Esophagus squamous epithelium (tissue), 5 donors: ENCODE results near the gene ASTN2. TPM values are rescaled to one million over a fixed set of nuclear protein-coding genes. Genes with fewer than 3 reads are reported as not detected.

Experiments
- DNase-seq: peaks from one replicate; lab custom pipeline; 2025; lab: John Stamatoyannopoulos, UW
- H3K27ac ChIP-seq, 4 donors: fragments of 200-600 bp; sonication (generic); one replicate each; pipeline ENCODE4 v1.5.1; 2016 to 2019; ENCODE audit warnings: mild to moderate bottlenecking in 1 of 4
- H3K27me3 ChIP-seq, 4 donors: fragments of 200-600 bp; sonication (generic); 1 replicate in 3 of 4; 2 replicates in 1 of 4; pipeline versions ENCODE4 v1.5.1 to v1.6.0; 2017 to 2021; ENCODE audit warnings: antibody characterized with exemption in 1 of 4
- H3K36me3 ChIP-seq, 3 donors: fragments of 200-600 bp; sonication (generic); one replicate each; pipeline ENCODE4 v1.5.1; 2016 to 2019
- H3K4me1 ChIP-seq, 3 donors: fragments of 200-600 bp; sonication (generic); one replicate each; pipeline ENCODE4 v1.5.1; 2017 to 2019
- H3K4me3 ChIP-seq, 4 donors: fragments of 200-600 bp; sonication (generic); 1 replicate in 3 of 4; 2 replicates in 1 of 4; pipeline ENCODE4 v1.5.1; 2016 to 2019; ENCODE audit warnings: mild to moderate bottlenecking in 2 of 4, moderate library complexity in 1 of 4
- H3K9me3 ChIP-seq, 3 donors: fragments of 200-600 bp; sonication (generic); one replicate each; pipeline ENCODE4 v1.5.1; 2016 to 2019
- POLR2A ChIP-seq, 4 donors: fragments of 450-650 bp; IDR thresholded peaks; one replicate each; pipeline ENCODE4 v1.6.1; 2017; ENCODE audit warnings: antibody characterized with exemption in 4 of 4, mild to moderate bottlenecking in 4 of 4, moderate library complexity in 3 of 4
- WGBS, 2 donors: methylation state at CpG; one replicate each; pipeline ENCODE4 v1.1.5; 2018; 5-methylcytosine and 5-hydroxymethylcytosine counted together
- intact Hi-C: fragments of 100-400 bp; cut with DNase I; formaldehyde crosslinking; loops from one replicate; pipeline ENCODE4 v1.15.0; 2022
- total RNA-seq, 4 donors: library from RNA; depleted of rRNA; stranded (reverse); fragments of >200 nt; gene quantifications; one replicate each; pipeline ENCODE4 v1.1.0, GENCODE V29; 2016
- TF ChIP-seq, protein P1 (sequence below), 6 experiments: fragments of 450-650 bp in 4 of 6; fragments of 200-600 bp in 2 of 6; sonication (generic) in 2 of 6; IDR thresholded peaks; one replicate each; pipeline ENCODE4 v1.5.1; 2016 to 2019; ENCODE audit warnings: antibody characterized with exemption in 6 of 6, mild to moderate bottlenecking in 4 of 6, moderate library complexity in 4 of 6
- donor health status: DM: yes; HTN: yes; CAD: no.

ASTN2 gene
- total RNA-seq, 4 donors from 2014 or later: 0.13 to 1.9 (median 0.27) TPM; not detected in 1

DNA sequence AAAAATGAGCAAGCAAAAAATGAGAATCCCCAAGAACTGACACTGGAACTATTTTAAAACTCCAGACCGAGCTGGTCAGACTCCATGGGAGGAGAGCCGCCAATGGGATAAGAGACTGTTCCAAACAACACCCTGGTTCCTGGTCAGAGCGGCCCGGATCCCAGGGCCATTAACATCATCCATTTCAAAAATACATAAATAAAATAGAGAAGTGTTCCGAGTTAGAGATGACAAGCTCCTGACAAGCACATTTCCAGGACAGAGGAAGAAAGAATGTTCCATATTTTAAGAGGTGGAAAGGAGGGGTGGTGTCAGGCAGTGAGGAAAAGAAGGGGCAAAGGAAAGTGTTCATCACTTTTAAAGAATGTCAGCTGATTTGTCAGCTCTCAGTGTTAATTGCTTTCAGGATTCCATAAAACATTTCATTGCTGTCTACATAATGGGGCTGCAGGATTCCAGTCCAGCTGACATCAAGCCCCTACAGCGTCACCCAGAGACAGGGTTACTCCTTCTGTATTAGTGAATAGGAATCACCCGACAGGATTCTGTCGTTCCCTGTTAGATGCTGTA lies 930.3 kb downstream of the ASTN2 start:
- Histone ChIP-seq H3K27me3 (peaks cover 0 to 17% (median 0%) of the 10 kb centered on the region in 4 donors), H3K4me1 (peaks cover 0 to 13% (median 0%) of the 10 kb centered on the region in 3 donors), H3K27ac (no peak overlapping the region), H3K36me3 (no peaks in the 10 kb centered on the region), H3K4me3 (no peak overlapping the region), H3K9me3 (no peaks in the 10 kb centered on the region)
- TF ChIP-seq, protein P1, sequence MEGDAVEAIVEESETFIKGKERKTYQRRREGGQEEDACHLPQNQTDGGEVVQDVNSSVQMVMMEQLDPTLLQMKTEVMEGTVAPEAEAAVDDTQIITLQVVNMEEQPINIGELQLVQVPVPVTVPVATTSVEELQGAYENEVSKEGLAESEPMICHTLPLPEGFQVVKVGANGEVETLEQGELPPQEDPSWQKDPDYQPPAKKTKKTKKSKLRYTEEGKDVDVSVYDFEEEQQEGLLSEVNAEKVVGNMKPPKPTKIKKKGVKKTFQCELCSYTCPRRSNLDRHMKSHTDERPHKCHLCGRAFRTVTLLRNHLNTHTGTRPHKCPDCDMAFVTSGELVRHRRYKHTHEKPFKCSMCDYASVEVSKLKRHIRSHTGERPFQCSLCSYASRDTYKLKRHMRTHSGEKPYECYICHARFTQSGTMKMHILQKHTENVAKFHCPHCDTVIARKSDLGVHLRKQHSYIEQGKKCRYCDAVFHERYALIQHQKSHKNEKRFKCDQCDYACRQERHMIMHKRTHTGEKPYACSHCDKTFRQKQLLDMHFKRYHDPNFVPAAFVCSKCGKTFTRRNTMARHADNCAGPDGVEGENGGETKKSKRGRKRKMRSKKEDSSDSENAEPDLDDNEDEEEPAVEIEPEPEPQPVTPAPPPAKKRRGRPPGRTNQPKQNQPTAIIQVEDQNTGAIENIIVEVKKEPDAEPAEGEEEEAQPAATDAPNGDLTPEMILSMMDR (IDR thresholded peaks at IDR 0.05): no peak
- TF ChIP-seq POLR2A (IDR thresholded peaks at IDR 0.05): no peak
- DNase-seq: no peak
- 76 to 91% methylated on average over 8 of the region's 8 CpGs for WGBS, 2 donors
- intact Hi-C loops: no loop called here

DNA sequence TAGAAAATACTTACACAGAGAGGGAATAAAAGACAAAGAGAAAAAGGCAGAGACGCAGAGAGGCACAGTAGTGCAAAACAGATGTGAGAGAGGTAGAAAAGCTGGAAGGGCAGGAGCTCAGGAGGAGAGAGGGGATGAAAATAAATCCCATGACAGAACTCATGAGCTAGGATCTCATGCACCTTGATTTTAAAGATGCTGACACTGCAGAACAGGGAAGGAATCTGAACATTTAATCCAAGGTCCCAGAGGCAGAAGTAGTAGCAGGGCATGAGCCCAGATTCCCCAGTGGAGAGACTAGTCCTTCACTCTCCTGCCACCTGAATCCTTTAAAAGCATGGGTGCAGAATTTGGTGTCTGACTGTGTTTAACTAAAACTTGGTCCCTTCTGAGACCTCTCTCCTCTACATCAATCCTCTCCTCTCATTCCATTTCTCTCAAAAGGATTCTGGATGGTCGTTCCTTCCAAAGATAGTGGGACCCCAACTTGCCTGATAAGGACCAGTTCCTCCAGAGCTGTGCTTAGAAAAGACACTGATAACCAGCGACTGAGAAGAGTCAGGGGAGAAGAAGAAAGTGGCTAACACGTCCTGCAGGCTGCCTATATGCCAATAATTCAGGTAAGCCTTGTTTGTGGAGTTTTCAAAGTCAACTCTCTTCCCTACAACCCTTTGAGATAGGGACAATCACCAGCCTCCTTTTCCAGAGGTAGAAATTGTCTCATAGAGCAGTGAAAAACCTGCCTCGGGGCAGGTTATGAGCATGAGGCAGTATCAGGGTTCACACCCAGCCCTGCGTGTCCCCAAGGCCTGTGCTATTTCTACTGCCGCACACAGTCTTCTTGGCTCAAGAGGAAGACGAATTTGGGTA lies 931.0 kb downstream of the ASTN2 start:
- Histone ChIP-seq H3K27me3 (peaks cover 0 to 24% (median 0%) of the 10 kb centered on the region in 4 donors), H3K4me1 (peaks cover 0 to 17% (median 0%) of the 10 kb centered on the region in 3 donors), H3K4me3 (no peak overlapping the region), H3K27ac (no peak overlapping the region), H3K36me3 (no peaks in the 10 kb centered on the region), H3K9me3 (no peaks in the 10 kb centered on the region)
- intact Hi-C loops: no loop called here
- DNase-seq: no peak
- no peak for TF ChIP-seq POLR2A (IDR thresholded peaks at IDR 0.05)
- TF ChIP-seq, protein P1 (IDR thresholded peaks at IDR 0.05): no peak
- WGBS, 2 donors: 69 to 81% methylated on average over 7 to 8 of the region's 8 CpGs

DNA sequence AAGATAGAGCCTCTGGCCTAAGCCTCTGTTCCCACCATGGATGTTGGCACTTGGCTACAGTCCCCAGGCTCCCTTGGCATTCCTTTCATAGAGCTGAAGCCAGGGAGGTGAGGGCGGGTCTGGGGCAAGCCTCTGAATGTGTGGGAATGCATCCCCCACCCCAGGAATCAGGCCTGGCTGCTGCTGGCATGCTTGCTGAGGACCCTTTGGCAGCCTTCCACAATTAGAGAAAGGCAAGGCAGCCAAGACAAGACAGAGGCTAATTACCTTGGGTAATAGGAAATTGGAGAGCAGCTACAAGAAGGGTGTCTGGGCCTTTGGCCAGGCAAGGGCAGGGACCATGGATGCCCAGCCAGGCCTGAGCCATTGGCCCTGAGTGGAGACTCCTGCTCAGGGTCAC lies 932.1 kb downstream of the ASTN2 start:
- H3K27me3 ChIP-seq: peaks cover 0 to 34% (median 0%) of the 10 kb centered on the region in 4 donors
- no peak for TF ChIP-seq POLR2A (IDR thresholded peaks at IDR 0.05)
- TF ChIP-seq, protein P1 (IDR thresholded peaks at IDR 0.05): no peak
- H3K36me3 ChIP-seq: no peaks in the 10 kb centered on the region
- H3K9me3 ChIP-seq: no peaks in the 10 kb centered on the region
- H3K4me1 ChIP-seq: peaks cover 0 to 17% (median 0%) of the 10 kb centered on the region in 3 donors
- no peak overlapping the region for H3K4me3 ChIP-seq
- intact Hi-C loops: no loop called here
- DNase-seq: no peak
- WGBS, 2 donors: 100% methylated on average over 1 of the region's 1 CpG; no CpG with 5 or more reads in 1 of the 2 donors
- H3K27ac ChIP-seq: no peak overlapping the region

DNA sequence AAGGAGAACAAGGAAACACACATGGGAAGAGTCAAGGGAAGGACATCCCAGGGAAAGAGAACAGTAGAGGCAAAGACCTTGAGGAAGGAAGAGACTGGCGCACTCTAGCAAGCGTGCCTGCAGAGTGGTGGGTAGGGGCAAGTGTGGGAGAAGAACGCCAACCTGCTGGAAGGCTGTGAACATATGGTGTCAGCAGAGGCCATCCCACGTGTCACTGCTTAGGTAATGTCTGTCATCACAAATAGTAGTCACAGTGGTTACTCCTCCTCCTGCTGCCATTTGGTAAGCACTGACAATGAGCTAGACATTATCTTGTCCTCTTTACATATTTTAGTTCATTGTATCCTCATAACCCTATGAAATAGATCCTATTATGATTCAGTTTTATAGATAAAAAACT lies 934.2 kb downstream of the ASTN2 start:
- 87 to 91% methylated on average over 4 of the region's 4 CpGs for WGBS, 2 donors
- Histone ChIP-seq H3K27ac (no peak overlapping the region), H3K4me3 (no peak overlapping the region), H3K36me3 (no peaks in the 10 kb centered on the region), H3K4me1 (peaks cover 0 to 36% (median 0%) of the 10 kb centered on the region in 3 donors), H3K9me3 (no peaks in the 10 kb centered on the region), H3K27me3 (peaks cover 0 to 50% (median 0%) of the 10 kb centered on the region in 4 donors)
- no peak for DNase-seq
- intact Hi-C loops: no loop called here
- TF ChIP-seq, protein P1 (IDR thresholded peaks at IDR 0.05): no peak
- TF ChIP-seq POLR2A (IDR thresholded peaks at IDR 0.05): no peak

DNA sequence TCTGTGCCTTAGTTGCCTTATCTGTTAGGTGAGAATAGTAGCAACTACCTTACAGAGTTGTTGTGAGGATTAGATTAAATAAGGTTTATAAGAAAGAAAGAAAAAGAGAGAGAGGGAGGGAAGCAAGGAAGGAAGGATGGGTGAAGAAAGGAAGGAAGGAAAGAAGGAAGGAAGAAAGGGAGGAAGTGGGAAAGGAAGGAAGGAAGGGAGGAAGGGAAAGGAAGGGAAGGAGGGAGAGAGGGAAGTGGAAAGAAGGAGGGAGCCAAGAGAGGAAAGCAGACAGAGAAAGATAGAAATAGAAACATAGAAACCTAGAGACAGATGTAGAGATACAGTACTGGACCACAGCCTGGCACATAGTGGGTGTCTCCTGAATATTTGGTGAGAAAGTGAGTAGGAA lies 934.9 kb downstream of the ASTN2 start:
- no peak for DNase-seq
- Histone ChIP-seq H3K4me1 (peaks cover 0 to 39% (median 0%) of the 10 kb centered on the region in 3 donors), H3K27ac (no peak overlapping the region), H3K4me3 (no peak overlapping the region), H3K27me3 (peaks cover 0 to 57% (median 0%) of the 10 kb centered on the region in 4 donors), H3K9me3 (no peaks in the 10 kb centered on the region), H3K36me3 (no peaks in the 10 kb centered on the region)
- TF ChIP-seq, protein P1 (IDR thresholded peaks at IDR 0.05): no peak
- intact Hi-C loops: no loop called here
